ENCODE data around the gene SDCCAG8.

The SDCCAG8 gene

DNA sequence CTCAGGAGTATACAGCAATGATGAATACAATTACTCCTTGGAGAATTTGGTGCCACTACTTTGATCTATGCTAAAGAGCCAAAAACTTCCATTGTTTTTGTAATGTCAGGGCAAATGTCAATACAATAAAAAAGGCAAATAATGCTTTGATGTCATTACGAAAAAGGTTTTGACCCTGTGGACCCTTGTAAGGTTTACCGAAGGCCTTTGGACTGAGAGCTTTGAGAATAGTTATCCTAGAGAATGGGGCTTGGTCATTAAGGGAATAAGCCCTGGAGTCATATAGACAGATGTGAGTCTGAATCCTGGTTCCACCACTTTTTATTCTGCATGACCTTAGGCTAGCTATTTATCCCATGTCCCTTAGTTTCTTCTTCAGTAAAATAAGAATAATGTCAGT lies 28.2 kb upstream of the SDCCAG8 start:
- H3K4me3 ChIP-seq (replicated peaks; ENCODE audit: low read depth, low read length): no peak overlapping the region
- TF ChIP-seq, protein P1, sequence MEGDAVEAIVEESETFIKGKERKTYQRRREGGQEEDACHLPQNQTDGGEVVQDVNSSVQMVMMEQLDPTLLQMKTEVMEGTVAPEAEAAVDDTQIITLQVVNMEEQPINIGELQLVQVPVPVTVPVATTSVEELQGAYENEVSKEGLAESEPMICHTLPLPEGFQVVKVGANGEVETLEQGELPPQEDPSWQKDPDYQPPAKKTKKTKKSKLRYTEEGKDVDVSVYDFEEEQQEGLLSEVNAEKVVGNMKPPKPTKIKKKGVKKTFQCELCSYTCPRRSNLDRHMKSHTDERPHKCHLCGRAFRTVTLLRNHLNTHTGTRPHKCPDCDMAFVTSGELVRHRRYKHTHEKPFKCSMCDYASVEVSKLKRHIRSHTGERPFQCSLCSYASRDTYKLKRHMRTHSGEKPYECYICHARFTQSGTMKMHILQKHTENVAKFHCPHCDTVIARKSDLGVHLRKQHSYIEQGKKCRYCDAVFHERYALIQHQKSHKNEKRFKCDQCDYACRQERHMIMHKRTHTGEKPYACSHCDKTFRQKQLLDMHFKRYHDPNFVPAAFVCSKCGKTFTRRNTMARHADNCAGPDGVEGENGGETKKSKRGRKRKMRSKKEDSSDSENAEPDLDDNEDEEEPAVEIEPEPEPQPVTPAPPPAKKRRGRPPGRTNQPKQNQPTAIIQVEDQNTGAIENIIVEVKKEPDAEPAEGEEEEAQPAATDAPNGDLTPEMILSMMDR (IDR thresholded peaks at IDR 0.05; ENCODE audit: low read depth, low read length, missing control alignments): no peak
- no peak for DNase-seq (ENCODE audit: extremely low read depth, low read depth)

GRCh38 chr1:243229526-243229925 lies 26.3 kb upstream of the SDCCAG8 start:
- TF ChIP-seq, protein P1 (IDR thresholded peaks at IDR 0.05; ENCODE audit: low read depth, low read length, missing control alignments): no peak
- H3K4me3 ChIP-seq (replicated peaks; ENCODE audit: low read depth, low read length): no peak overlapping the region
- no peak for DNase-seq (ENCODE audit: extremely low read depth, low read depth)

GRCh38 chr1:243230914-243231313 lies 24.9 kb upstream of the SDCCAG8 start:
- no peak for DNase-seq (ENCODE audit: extremely low read depth, low read depth)
- TF ChIP-seq, protein P1 (IDR thresholded peaks at IDR 0.05; ENCODE audit: low read depth, low read length, missing control alignments): no peak
- no peak overlapping the region for H3K4me3 ChIP-seq (replicated peaks; ENCODE audit: low read depth, low read length)

- DNase-seq (ENCODE audit: extremely low read depth, low read depth): peak; percentile 70
- TF ChIP-seq, protein P1 (IDR thresholded peaks at IDR 0.05; ENCODE audit: low read depth, low read length, missing control alignments): no peak
- no peak overlapping the region for H3K4me3 ChIP-seq (replicated peaks; ENCODE audit: low read depth, low read length)
Measured at GRCh38 chr1:243233908-243234307, 21.9 kb upstream of the SDCCAG8 start.

- no peak overlapping the region for H3K4me3 ChIP-seq (replicated peaks; ENCODE audit: low read depth, low read length)
- DNase-seq (ENCODE audit: extremely low read depth, low read depth): no peak
- TF ChIP-seq, protein P1 (IDR thresholded peaks at IDR 0.05; ENCODE audit: low read depth, low read length, missing control alignments): no peak
Measured at GRCh38 chr1:243234978-243235647, 20.7 kb upstream of the SDCCAG8 start.

- no peak for DNase-seq (ENCODE audit: extremely low read depth, low read depth)
- H3K4me3 ChIP-seq (replicated peaks; ENCODE audit: low read depth, low read length): no peak overlapping the region
Measured at GRCh38 chr1:243236604-243237252, 19.1 kb upstream of the SDCCAG8 start.

More at GRCh38 chr1:243236604-243237252, 19.1 kb upstream of the SDCCAG8 start:
- TF ChIP-seq, protein P1 (IDR thresholded peaks at IDR 0.05; ENCODE audit: low read depth, low read length, missing control alignments): no peak

All from HFF-Myc (cell line).